IMR-90 (cell line): ENCODE results near the gene HMCN1. TPM values are rescaled to one million over a fixed set of nuclear protein-coding genes. Genes with fewer than 3 reads are reported as not detected.

Experiments used
- ATAC-seq: fragments of 200-7000 bp; cut with Tn5 transposase; 2 replicates; pipeline ENCODE4 v1.9.1; 2020; ENCODE audit warnings: low read depth, mild to moderate bottlenecking, moderate library complexity
- BruUV-seq: library from RNA; stranded (reverse); fragments of 400-500 nt; replicated peaks from 2 replicates; lab custom pipeline; 2021; lab: Mats Ljungman, UMichigan
- CTCF ChIA-PET: fragments of 300-600 bp; formaldehyde crosslinking; extraction: SDS; loops from one replicate; lab custom pipeline; 2021; ENCODE audit warnings: antibody characterized with exemption; lab: Yijun Ruan, JAX
- POLR2A ChIA-PET: fragments of 300-600 bp; sonication (Branson Sonifier 250); formaldehyde crosslinking; loops from one replicate; lab custom pipeline; 2022; ENCODE audit warnings: antibody characterized with exemption; ENCODE audit not compliant: unreplicated experiment; lab: Charles Lee
- DNase-seq: peaks from one replicate; pipeline ENCODE4 v3.0.0; 2013
- H2AFZ ChIP-seq: replicated peaks from 2 replicates; pipeline ENCODE3; 2013; ENCODE audit warnings: low read length, mild to moderate bottlenecking; ENCODE audit not compliant: poor library complexity
- H2AK5ac ChIP-seq: 2 replicates; pipeline ENCODE4 v1.6.1; 2013; ENCODE audit warnings: low read depth, low read length, inconsistent platforms
- H2AK9ac ChIP-seq: replicated peaks from 2 replicates; pipeline ENCODE3; 2013; ENCODE audit warnings: mild to moderate bottlenecking, low read depth, low read length, moderate library complexity; ENCODE audit not compliant: poor library complexity
- H2BK120ac ChIP-seq: 2 replicates; pipeline ENCODE4 v1.6.1; 2013; ENCODE audit warnings: low read depth, low read length, inconsistent platforms
- H2BK15ac ChIP-seq: 3 replicates; pipeline ENCODE4 v1.6.1; 2013; ENCODE audit warnings: low read depth, low read length, inconsistent platforms
- H2BK20ac ChIP-seq: 2 replicates; pipeline ENCODE4 v1.6.1; 2013; ENCODE audit warnings: low read depth, mild to moderate bottlenecking, inconsistent platforms, low read length, moderate library complexity
- H2BK5ac ChIP-seq: 2 replicates; pipeline ENCODE4 v1.6.1; 2013; ENCODE audit warnings: mild to moderate bottlenecking, low read depth, low read length, inconsistent platforms; ENCODE audit not compliant: poor library complexity, severe bottlenecking
- H3K14ac ChIP-seq: replicated peaks from 2 replicates; pipeline ENCODE4 v1.6.1; 2013; ENCODE audit warnings: low read depth, low read length, inconsistent platforms
- H3K18ac ChIP-seq: 2 replicates; pipeline ENCODE4 v1.6.1; 2013; ENCODE audit warnings: low read depth, low read length, control low read depth
- H3K23ac ChIP-seq: 2 replicates; pipeline ENCODE4 v1.6.1; 2013; ENCODE audit warnings: low read depth, low read length, inconsistent platforms
- H3K27ac ChIP-seq: 2 replicates; pipeline ENCODE4 v1.5.1; 2013; ENCODE audit warnings: mild to moderate bottlenecking, control low read depth, low read length; ENCODE audit not compliant: insufficient read depth
- H3K27me3 ChIP-seq: 2 replicates; pipeline ENCODE4 v1.6.1; 2013; ENCODE audit warnings: low read length; ENCODE audit not compliant: control insufficient read depth, insufficient read depth
- H3K36me3 ChIP-seq: 2 replicates; pipeline ENCODE4 v1.6.1; 2013; ENCODE audit warnings: low read length, mixed read lengths; ENCODE audit not compliant: control insufficient read depth, insufficient read depth
- H3K4ac ChIP-seq: 2 replicates; pipeline ENCODE4 v1.6.1; 2013; ENCODE audit warnings: low read depth, low read length, inconsistent platforms
- H3K4me1 ChIP-seq: 2 replicates; pipeline ENCODE4 v1.6.1; 2013; ENCODE audit warnings: low read length, mixed read lengths; ENCODE audit not compliant: control insufficient read depth, insufficient read depth
- H3K4me2 ChIP-seq: 2 replicates; pipeline ENCODE4 v1.6.1; 2013; ENCODE audit warnings: low read depth, mild to moderate bottlenecking, control low read depth, low read length, moderate library complexity
- H3K4me3 ChIP-seq: 2 replicates; pipeline ENCODE4 v1.5.1; 2013; ENCODE audit warnings: low read depth, mild to moderate bottlenecking, control low read depth, low read length, moderate library complexity; ENCODE audit not compliant: insufficient read depth
- H3K56ac ChIP-seq: 2 replicates; pipeline ENCODE4 v1.6.1; 2013; ENCODE audit warnings: low read length, inconsistent platforms; ENCODE audit not compliant: insufficient read depth; ENCODE audit errors: extremely low read depth
- H3K79me1 ChIP-seq, 2 experiments: 2 replicates each; pipeline ENCODE4 v1.6.1; 2013; ENCODE audit warnings: low read length in 2 of 2, inconsistent platforms in 1 of 2, low read depth in 1 of 2
- H3K9ac ChIP-seq: 2 replicates; pipeline ENCODE4 v1.6.1; 2013; ENCODE audit warnings: low read depth, low read length, control low read depth
- H3K9me1 ChIP-seq: 2 replicates; pipeline ENCODE4 v1.6.1; 2013; ENCODE audit warnings: low read length, inconsistent platforms; ENCODE audit not compliant: insufficient read depth
- H3K9me3 ChIP-seq: 2 replicates; pipeline ENCODE4 v1.6.1; 2013; ENCODE audit warnings: low read length; ENCODE audit not compliant: control insufficient read depth, insufficient read depth
- H4K20me1 ChIP-seq: 2 replicates; pipeline ENCODE4 v1.6.1; 2013; ENCODE audit warnings: low read length, inconsistent platforms; ENCODE audit not compliant: insufficient read depth
- H4K5ac ChIP-seq: 2 replicates; pipeline ENCODE4 v1.6.1; 2013; ENCODE audit warnings: mild to moderate bottlenecking, low read depth, low read length, control low read depth
- H4K8ac ChIP-seq, 2 experiments: 2 replicates each; pipeline ENCODE4 v1.6.1; 2013; ENCODE audit warnings: low read depth in 2 of 2, low read length in 2 of 2, control low read depth in 1 of 2, inconsistent platforms in 1 of 2
- H4K91ac ChIP-seq: 2 replicates; pipeline ENCODE4 v1.6.1; 2013; ENCODE audit warnings: low read depth, low read length, inconsistent platforms; ENCODE audit not compliant: insufficient read depth
- CEBPB ChIP-seq: IDR thresholded peaks from 2 replicates; pipeline ENCODE4 v1.6.1; 2012; ENCODE audit warnings: low read depth, low read length, improper control_type of control experiment
- CTCF ChIP-seq: conservative IDR thresholded peaks from 2 replicates; pipeline ENCODE4 v1.5.1; 2012; ENCODE audit warnings: mild to moderate bottlenecking, low read depth, low read length, improper control_type of control experiment
- FOS ChIP-seq: fragments of 150-350 bp; IDR thresholded peaks from 2 replicates; pipeline ENCODE4 v1.6.1; 2016; ENCODE audit warnings: low read depth, low read length
- MAFK ChIP-seq: IDR thresholded peaks from 2 replicates; pipeline ENCODE4 v1.6.1; 2012; ENCODE audit warnings: low read depth, low read length, improper control_type of control experiment
- MAZ ChIP-seq: IDR thresholded peaks from 2 replicates; pipeline ENCODE4 v1.6.1; 2012; ENCODE audit warnings: low read depth, mild to moderate bottlenecking, low read length, improper control_type of control experiment, moderate library complexity, borderline replicate concordance
- RAD21 ChIP-seq: IDR thresholded peaks from 2 replicates; pipeline ENCODE4 v1.6.1; 2012; ENCODE audit warnings: low read length, improper control_type of control experiment
- RCOR1 ChIP-seq: IDR thresholded peaks from 2 replicates; pipeline ENCODE4 v1.6.1; 2012; ENCODE audit warnings: mild to moderate bottlenecking, low read length, improper control_type of control experiment; ENCODE audit not compliant: insufficient replicate concordance
- RFX5 ChIP-seq: IDR thresholded peaks from 2 replicates; pipeline ENCODE4 v1.8.0; 2012; ENCODE audit warnings: low read depth, mild to moderate bottlenecking, low read length, moderate library complexity
- SMC3 ChIP-seq: fragments of 150-350 bp; IDR thresholded peaks from 2 replicates; pipeline ENCODE4 v1.6.1; 2016; ENCODE audit warnings: low read depth, mild to moderate bottlenecking, antibody characterized with exemption, low read length, moderate library complexity
- dilution Hi-C: fragments of 300-500 bp; cut with HindIII; formaldehyde crosslinking; loops from one replicate; pipeline ENCODE4 v1.14.3; 2018; ENCODE audit warnings: low sequenced_read_pairs; ENCODE audit not compliant: unreplicated experiment
- in situ Hi-C: fragments of 300-500 bp; cut with MboI; formaldehyde crosslinking; loops from 3 replicates; pipeline ENCODE4 v1.14.3; 2019; ENCODE audit warnings: low sequenced_read_pairs, inconsistent platforms, mixed read lengths
- intact Hi-C: fragments of 100-400 bp; cut with micrococcal nuclease; formaldehyde crosslinking; loops from 2 replicates; pipeline ENCODE4 v1.10.0; 2022
- polyA plus RNA-seq, 3 experiments: library from polyadenylated mRNA; depleted of rRNA; stranded (reverse); fragments of >200 nt; gene quantifications; 2 replicates each; pipeline ENCODE4 v1.2.3, GENCODE V29; 2012; ENCODE audit warnings: low replicate concordance in 1 of 3
- total RNA-seq: library from RNA; depleted of rRNA; stranded (reverse); fragments of >200 nt; gene quantifications from 2 replicates; pipeline ENCODE4 v1.2.3, GENCODE V29; 2012

Gene HMCN1
- total and polyA plus RNA-seq, 2 of the 4 experiments (the other 2 are of a cell fraction), result 6.1 to 11.7 TPM

- TF ChIP-seq RCOR1, result no peak
Observed at GRCh38 chr1:185987611-185988321, 253.6 kb downstream of the HMCN1 start (continued).

DNA sequence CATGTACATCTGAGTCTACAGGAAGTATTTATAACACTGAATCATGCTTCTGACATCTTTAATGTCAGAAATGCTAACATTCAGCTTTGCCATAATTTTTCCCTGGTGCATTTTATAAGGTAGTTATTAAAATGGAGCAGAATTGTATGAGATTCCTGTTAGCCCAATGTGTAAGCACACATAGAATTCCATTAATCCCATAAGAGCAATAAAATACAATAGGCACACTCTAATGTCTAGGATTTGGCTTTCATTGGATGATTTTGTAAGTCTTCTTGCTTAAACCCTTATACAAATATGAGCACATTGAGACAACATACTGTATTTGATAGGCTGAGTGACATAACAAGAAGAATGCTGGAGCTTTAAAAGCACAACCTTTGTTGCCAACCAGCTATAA, 256.4 kb downstream of the HMCN1 start:
- H2AK5ac ChIP-seq, result no peak overlapping the region
- no peaks in the 10 kb centered on the region for H4K20me1 ChIP-seq
- BruUV-seq, result no TSS peak
- no peak overlapping the region for H4K5ac ChIP-seq
- no peak overlapping the region for H3K56ac ChIP-seq
- H3K27me3 ChIP-seq, result no peaks in the 10 kb centered on the region
- no peaks in the 10 kb centered on the region for H3K9me1 ChIP-seq
- no peaks in the 10 kb centered on the region for H3K9me3 ChIP-seq
- no peak for ATAC-seq
- H3K18ac ChIP-seq, result no peak overlapping the region
- peaks cover 3% of the 10 kb centered on the region for H3K4me1 ChIP-seq
- H3K4me3 ChIP-seq, result no peak overlapping the region
- CTCF ChIA-PET, result interaction anchor here (0.5 to 0.7 kb wide), 2 partner anchors 50 to 271 kb away, joined by 3 read pairs; no protein-coding TSS in a partner anchor
- in situ Hi-C loops (no loop called here), intact Hi-C loops (loop anchor here (10.0 kb wide), 1 partner anchor 54 kb away; no protein-coding TSS in a partner anchor), dilution Hi-C loops (no loop called here)
- no peak overlapping the region for H3K14ac ChIP-seq
- H3K9ac ChIP-seq, result no peak overlapping the region
- no peaks in the 10 kb centered on the region for H3K79me1 ChIP-seq
- no peak overlapping the region for H2AFZ ChIP-seq
- no peaks in the 10 kb centered on the region for H3K36me3 ChIP-seq
- no peak overlapping the region for H2BK15ac ChIP-seq
- no peak overlapping the region for H4K91ac ChIP-seq
- DNase-seq, result no peak
- POLR2A ChIA-PET, result interaction anchor here (0.5 kb wide), 1 partner anchor 74 kb away, joined by 6 read pairs; no protein-coding TSS in a partner anchor
- H2AK9ac ChIP-seq, result no peak overlapping the region
- no peak overlapping the region for H3K4ac ChIP-seq
- no peak overlapping the region for H2BK20ac ChIP-seq
- no peak overlapping the region for H3K27ac ChIP-seq
- no peak overlapping the region for H2BK5ac ChIP-seq
- no peak overlapping the region for H4K8ac ChIP-seq
- no peak for TF ChIP-seq RFX5
- TF ChIP-seq SMC3, result no peak
- TF ChIP-seq MAFK, result no peak
- no peak for TF ChIP-seq CEBPB
- no peak for TF ChIP-seq FOS
- no peak for TF ChIP-seq RAD21
- TF ChIP-seq MAZ, result no peak
- TF ChIP-seq CTCF, result no peak
- H3K23ac ChIP-seq, result no peak overlapping the region
- no peak overlapping the region for H3K4me2 ChIP-seq
- no peak overlapping the region for H2BK120ac ChIP-seq
